PC-3 (cell line): ENCODE measurements around the gene DENND5B. TPM values are rescaled to one million over a fixed set of nuclear protein-coding genes. Genes with fewer than 3 reads are reported as not detected.
A peak's percentile ranks its signal among the peaks of the same experiment; 100 is the strongest.

Experiments used
- ATAC-seq: fragments of 200-7000 bp; cut with Tn5 transposase; 2 replicates; pipeline ENCODE4 v1.9.1; 2020; ENCODE audit warnings: mild to moderate bottlenecking, moderate library complexity
- BruUV-seq: library from RNA; stranded (reverse); fragments of 400-500 nt; replicated peaks from 2 replicates; lab custom pipeline; 2021; lab: Mats Ljungman, UMichigan
- CTCF ChIA-PET: fragments of 300-600 bp; sonication (Branson Sonifier 250); formaldehyde crosslinking; loops from one replicate; lab custom pipeline; 2022; ENCODE audit warnings: antibody characterized with exemption; lab: Charles Lee
- POLR2A ChIA-PET: fragments of 300-600 bp; sonication (Branson Sonifier 250); formaldehyde crosslinking; loops from one replicate; lab custom pipeline; 2022; ENCODE audit warnings: antibody characterized with exemption; ENCODE audit not compliant: unreplicated experiment; lab: Charles Lee
- DNase-seq: peaks from one replicate; pipeline ENCODE4 v3.0.0-alpha.2; 2015
- H2AFZ ChIP-seq: fragments of 300-600 bp; sonication (generic); 2 replicates; pipeline ENCODE4 v1.6.0; 2016; ENCODE audit warnings: antibody characterized with exemption, low read length
- H3F3A ChIP-seq: fragments of 300-600 bp; sonication (generic); one replicate; pipeline ENCODE4 v1.6.0; 2017; ENCODE audit warnings: antibody characterized with exemption, low read length, control low read depth, mild to moderate bottlenecking; ENCODE audit not compliant: unreplicated experiment
- H3K27ac ChIP-seq: fragments of 300-600 bp; sonication (generic); 2 replicates; pipeline ENCODE4 v1.5.1; 2016; ENCODE audit warnings: mild to moderate bottlenecking, low read length
- H3K27me3 ChIP-seq: fragments of 300-600 bp; sonication (generic); 2 replicates; pipeline ENCODE4 v1.6.1; 2016; ENCODE audit warnings: low read length, mixed read lengths
- H3K36me3 ChIP-seq: fragments of 300-600 bp; sonication (generic); 2 replicates; pipeline ENCODE4 v1.6.1; 2016; ENCODE audit warnings: low read depth, mixed run types, low read length, mixed read lengths
- H3K4me1 ChIP-seq: fragments of 300-600 bp; sonication (generic); 2 replicates; pipeline ENCODE4 v1.5.1; 2016; ENCODE audit warnings: low read length; ENCODE audit not compliant: insufficient read depth
- H3K4me2 ChIP-seq: fragments of 300-600 bp; sonication (generic); 2 replicates; pipeline ENCODE4 v1.6.0; 2016; ENCODE audit warnings: low read length
- H3K4me3 ChIP-seq: fragments of 300-600 bp; sonication (generic); 2 replicates; pipeline ENCODE4 v1.5.1; 2016; ENCODE audit warnings: mild to moderate bottlenecking, low read length, mixed read lengths
- H3K79me2 ChIP-seq: fragments of 300-600 bp; sonication (generic); 2 replicates; pipeline ENCODE4 v1.6.1; 2017; ENCODE audit warnings: low read length, mixed read lengths
- H3K9ac ChIP-seq: fragments of 300-600 bp; sonication (generic); 2 replicates; pipeline ENCODE4 v1.6.0; 2016; ENCODE audit warnings: mild to moderate bottlenecking, low read length
- H3K9me2 ChIP-seq: fragments of 300-600 bp; sonication (generic); replicated peaks from 2 replicates; pipeline ENCODE4 v1.6.1; 2016; ENCODE audit warnings: mixed run types, low read length, mixed read lengths
- H3K9me3 ChIP-seq: fragments of 300-600 bp; sonication (generic); 2 replicates; pipeline ENCODE4 v1.6.1; 2016; ENCODE audit warnings: low read length, mixed read lengths
- H4K20me1 ChIP-seq: fragments of 300-600 bp; sonication (generic); 2 replicates; pipeline ENCODE4 v1.6.1; 2016; ENCODE audit warnings: low read length, mixed read lengths
- CTCF ChIP-seq: fragments of 300-600 bp; sonication (generic); conservative IDR thresholded peaks from 2 replicates; pipeline ENCODE4 v1.5.1; 2017; ENCODE audit warnings: antibody characterized with exemption, low read depth, mild to moderate bottlenecking, low read length
- EZH2 ChIP-seq: fragments of 300-600 bp; sonication (generic); IDR thresholded peaks from one replicate; pipeline ENCODE4 v1.6.1; 2017; ENCODE audit warnings: antibody characterized with exemption, mild to moderate bottlenecking, low read length; ENCODE audit not compliant: unreplicated experiment
- EZH2phosphoT487 ChIP-seq: fragments of 300-600 bp; sonication (generic); IDR thresholded peaks from 2 replicates; pipeline ENCODE4 v1.6.1; 2018; ENCODE audit warnings: mild to moderate bottlenecking, antibody characterized with exemption, low read length, borderline replicate concordance
- intact Hi-C: fragments of 100-400 bp; cut with micrococcal nuclease; formaldehyde crosslinking; loops from 2 replicates; pipeline ENCODE4 v1.9.0; 2023
- total RNA-seq: library from RNA; depleted of rRNA; stranded (reverse); fragments of >200 nt; gene quantifications from 2 replicates; pipeline ENCODE4 v1.2.3, GENCODE V29; 2014

Gene DENND5B
- total RNA-seq, 1 experiment from 2014 or later, result 4.2 TPM

DNA sequence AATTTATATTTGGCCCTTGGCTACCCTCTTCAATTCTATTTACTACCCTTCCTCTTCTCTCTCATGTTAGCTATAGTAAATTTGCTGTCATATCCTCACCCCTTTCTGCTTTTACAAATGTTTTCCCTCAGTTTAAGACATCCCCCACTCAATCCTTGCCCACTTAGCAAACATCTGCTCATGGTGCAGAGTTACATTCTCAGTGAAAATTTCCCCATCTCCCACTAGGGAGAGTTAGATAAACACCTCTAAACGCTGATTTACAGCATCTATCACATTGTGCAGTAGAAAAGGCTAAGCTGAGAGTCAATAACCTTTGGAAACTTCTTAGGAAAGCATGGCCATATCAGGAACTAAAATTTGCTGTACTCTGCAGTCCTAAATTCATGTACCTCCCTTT is 69.0 kb downstream of the DENND5B start:
- no peak overlapping the region for H3K4me3 ChIP-seq
- no TSS peak for BruUV-seq
- no peak overlapping the region for H3K27ac ChIP-seq
- no peaks in the 10 kb centered on the region for H4K20me1 ChIP-seq
- H3K4me1 ChIP-seq, result peaks cover 69% of the 10 kb centered on the region
- H3F3A ChIP-seq, result peaks cover 6% of the 10 kb centered on the region
- H3K9ac ChIP-seq, result no peak overlapping the region
- no peak overlapping the region for H2AFZ ChIP-seq
- no peaks in the 10 kb centered on the region for H3K36me3 ChIP-seq
- CTCF ChIA-PET, result no interaction called here
- POLR2A ChIA-PET, result interaction anchor here (0.6 kb wide), 1 partner anchor 100 kb away, joined by 4 read pairs; no protein-coding TSS in a partner anchor
- peaks cover 8% of the 10 kb centered on the region; the same call in 1 of the 2 replicates for H3K79me2 ChIP-seq
- no peak overlapping the region for H3K4me2 ChIP-seq
- no peak for TF ChIP-seq EZH2
- no peak for TF ChIP-seq CTCF
- TF ChIP-seq EZH2phosphoT487, result no peak
- no peaks in the 10 kb centered on the region for H3K27me3 ChIP-seq
- no peaks in the 10 kb centered on the region for H3K9me3 ChIP-seq
- H3K9me2 ChIP-seq, result no peaks in the 10 kb centered on the region
- intact Hi-C loops, result no loop called here
- DNase-seq (no peak), ATAC-seq (no peak)

DNA sequence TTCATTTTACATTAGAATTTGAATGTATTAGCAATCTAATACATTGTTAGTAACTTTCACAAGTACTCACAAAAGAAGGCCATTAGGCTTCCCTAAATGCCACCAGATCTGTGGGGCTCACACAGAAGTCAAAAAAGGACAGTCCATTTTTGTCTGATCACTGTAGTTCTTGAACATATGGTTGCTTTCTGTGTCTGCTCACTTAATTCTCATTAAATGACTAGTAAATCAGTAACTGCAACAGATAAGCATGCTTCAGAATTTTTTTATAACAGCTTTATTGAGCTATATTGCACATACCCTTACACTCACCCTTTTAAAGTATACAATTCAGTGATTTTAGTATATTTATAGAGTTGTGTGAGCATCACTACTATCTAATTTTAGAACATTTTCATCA is 71.4 kb downstream of the DENND5B start:
- BruUV-seq, result no TSS peak
- no peak for DNase-seq
- H3K4me3 ChIP-seq, result peak overlapping the region; percentile 16; the same call in 1 of the 2 replicates
- no peaks in the 10 kb centered on the region for H3K9me3 ChIP-seq
- peak overlapping the region; percentile 73 for H3K4me2 ChIP-seq
- no peak for ATAC-seq
- H3K36me3 ChIP-seq, result no peaks in the 10 kb centered on the region
- H3K27me3 ChIP-seq, result no peaks in the 10 kb centered on the region
- peak overlapping the region; percentile 80 for H3K9ac ChIP-seq
- CTCF ChIA-PET, result no interaction called here
- no peaks in the 10 kb centered on the region for H4K20me1 ChIP-seq
- no peaks in the 10 kb centered on the region for H3K9me2 ChIP-seq
- H3K27ac ChIP-seq, result peak overlapping the region; percentile 98
- H2AFZ ChIP-seq, result 0 out of 2 replicates have a peak overlapping the region, but pooled peaks have one; percentile 2
- peaks cover 47% of the 10 kb centered on the region for H3K4me1 ChIP-seq
- H3K79me2 ChIP-seq, result peaks cover 13% of the 10 kb centered on the region; the same call in 1 of the 2 replicates
- intact Hi-C loops, result loop anchor here (2.0 to 10.0 kb wide), 2 partner anchors 47 to 95 kb away; no protein-coding TSS in a partner anchor
- POLR2A ChIA-PET, result no interaction called here
- TF ChIP-seq EZH2, result no peak
- no peak for TF ChIP-seq CTCF
- no peak for TF ChIP-seq EZH2phosphoT487
- peaks cover 6% of the 10 kb centered on the region for H3F3A ChIP-seq

- peak; percentile 95 for DNase-seq
- peak; percentile 86 for ATAC-seq
- Histone ChIP-seq H2AFZ (no peak overlapping the region), H3K79me2 (peaks cover 13% of the 10 kb centered on the region; the same call in 1 of the 2 replicates), H3K4me2 (peak overlapping the region; percentile 73), H3K4me3 (no peak overlapping the region), H3K27me3 (no peaks in the 10 kb centered on the region), H3K27ac (peak overlapping the region; percentile 98), H3K9me2 (no peaks in the 10 kb centered on the region), H3K4me1 (peaks cover 45% of the 10 kb centered on the region), H3F3A (peaks cover 6% of the 10 kb centered on the region), H3K9ac (peak overlapping the region; percentile 80), H3K9me3 (no peaks in the 10 kb centered on the region), H4K20me1 (no peaks in the 10 kb centered on the region), H3K36me3 (no peaks in the 10 kb centered on the region)
- POLR2A ChIA-PET, result interaction anchor here (0.9 kb wide), 1 partner anchor 11 kb away, joined by 5 read pairs; no protein-coding TSS in a partner anchor
- no peak for TF ChIP-seq EZH2
- TF ChIP-seq CTCF, result no peak
- TF ChIP-seq EZH2phosphoT487, result no peak
- intact Hi-C loops, result loop anchor here (1.0 to 10.0 kb wide), 3 partner anchors 27 to 94 kb away; no protein-coding TSS in a partner anchor
- CTCF ChIA-PET, result interaction anchor here (0.6 to 1.1 kb wide), 4 partner anchors 10 to 116 kb away, joined by 3 to 5 read pairs (median 3); no protein-coding TSS in a partner anchor
- no TSS peak for BruUV-seq
These were observed 72.2 kb downstream of the DENND5B start for GRCh38 chr12:31518680-31519227.
